GM23338 (cell line): ENCODE results near the gene TOM1L2. TPM values are rescaled to one million over a fixed set of nuclear protein-coding genes. Genes with fewer than 3 reads are reported as not detected.

Experiments used
- ATAC-seq: fragments of 200-7000 bp; cut with Tn5 transposase; 3 replicates; pipeline ENCODE4 v1.9.1; 2020
- DNase-seq: peaks from one replicate; pipeline ENCODE4 v3.0.0-alpha.2; 2015; ENCODE audit warnings: low spot score
- H2AFZ ChIP-seq: fragments of 200-600 bp; sonication (generic); 2 replicates; pipeline ENCODE4 v1.8.0; 2016; ENCODE audit warnings: antibody characterized with exemption, mild to moderate bottlenecking, moderate library complexity
- H3F3A ChIP-seq: fragments of 200-600 bp; sonication (generic); replicated peaks from 2 replicates; pipeline ENCODE4 v1.8.0; 2017; ENCODE audit warnings: antibody characterized with exemption, mixed run types, low read depth
- H3K27ac ChIP-seq: fragments of 200-600 bp; sonication (generic); 2 replicates; pipeline ENCODE4 v1.6.1; 2016; ENCODE audit warnings: low read depth
- H3K27me3 ChIP-seq: fragments of 200-600 bp; sonication (generic); 2 replicates; pipeline ENCODE4 v1.8.0; 2016; ENCODE audit warnings: mild to moderate bottlenecking, mixed run types, moderate library complexity; ENCODE audit not compliant: insufficient read depth
- H3K36me3 ChIP-seq: fragments of 200-600 bp; sonication (generic); 2 replicates; pipeline ENCODE4 v1.8.0; 2016; ENCODE audit warnings: mild to moderate bottlenecking; ENCODE audit not compliant: insufficient read depth
- H3K4me1 ChIP-seq: fragments of 200-600 bp; sonication (generic); 2 replicates; pipeline ENCODE4 v1.8.0; 2016; ENCODE audit warnings: mild to moderate bottlenecking, moderate library complexity; ENCODE audit not compliant: insufficient read depth
- H3K4me2 ChIP-seq: fragments of 200-600 bp; sonication (generic); 2 replicates; pipeline ENCODE4 v1.7.1; 2017; ENCODE audit warnings: mixed run types
- H3K4me3 ChIP-seq: fragments of 200-600 bp; sonication (generic); 2 replicates; pipeline ENCODE4 v1.6.1; 2016; ENCODE audit warnings: mixed run types
- H3K79me2 ChIP-seq: fragments of 200-600 bp; sonication (generic); replicated peaks from 2 replicates; pipeline ENCODE4 v1.8.0; 2017; ENCODE audit warnings: mild to moderate bottlenecking; ENCODE audit not compliant: insufficient read depth
- H3K9me2 ChIP-seq: fragments of 200-600 bp; sonication (generic); 2 replicates; pipeline ENCODE4 v1.8.0; 2017; ENCODE audit not compliant: insufficient read depth
- H4K20me1 ChIP-seq: fragments of 200-600 bp; sonication (generic); replicated peaks from 2 replicates; pipeline ENCODE4 v1.8.0; 2017; ENCODE audit warnings: mild to moderate bottlenecking; ENCODE audit not compliant: insufficient read depth
- H3K27ac Mint-ChIP-seq: 2 replicates; pipeline ENCODE4 v1.8.0; 2020; ENCODE audit warnings: inconsistent platforms, mild to moderate bottlenecking, moderate library complexity, mixed read lengths
- H3K27me3 Mint-ChIP-seq: 3 replicates; pipeline ENCODE4 v1.8.0; 2022; ENCODE audit warnings: low read depth, mild to moderate bottlenecking, moderate library complexity, mixed read lengths, inconsistent platforms; ENCODE audit not compliant: insufficient read depth, poor library complexity
- H3K36me3 Mint-ChIP-seq: 3 replicates; pipeline ENCODE4 v1.8.0; 2021; ENCODE audit warnings: low read depth, mild to moderate bottlenecking, inconsistent platforms, moderate library complexity, mixed read lengths
- H3K4me1 Mint-ChIP-seq: 3 replicates; pipeline ENCODE4 v1.8.0; 2020; ENCODE audit warnings: mild to moderate bottlenecking, inconsistent platforms, mixed read lengths
- H3K4me3 Mint-ChIP-seq: 3 replicates; pipeline ENCODE4 v1.8.0; 2021; ENCODE audit warnings: moderate library complexity, mild to moderate bottlenecking, inconsistent platforms, mixed read lengths
- H3K9me3 Mint-ChIP-seq: 3 replicates; pipeline ENCODE4 v1.8.0; 2020; ENCODE audit warnings: moderate library complexity, mild to moderate bottlenecking, inconsistent platforms, mixed read lengths
- CREB1 ChIP-seq: fragments of 250-450 bp; sonication (Bioruptor Pico); IDR thresholded peaks from 2 replicates; pipeline ENCODE4 v1.5.0; 2020; ENCODE audit warnings: low read depth, mild to moderate bottlenecking, moderate library complexity
- EZH2 ChIP-seq: fragments of 200-600 bp; sonication (generic); IDR thresholded peaks from one replicate; pipeline ENCODE4 v1.8.0; 2017; ENCODE audit warnings: antibody characterized with exemption, mild to moderate bottlenecking, low read depth; ENCODE audit not compliant: unreplicated experiment
- EZH2phosphoT487 ChIP-seq: fragments of 200-600 bp; sonication (generic); IDR thresholded peaks from one replicate; pipeline ENCODE4 v1.8.1; 2018; ENCODE audit warnings: antibody characterized with exemption; ENCODE audit not compliant: unreplicated experiment
- POLR2AphosphoS5 ChIP-seq: IDR thresholded peaks from 2 replicates; pipeline ENCODE4 v1.6.1; 2016; ENCODE audit warnings: antibody characterized with exemption, low read depth
- STAT1 ChIP-seq: IDR thresholded peaks from one replicate; pipeline ENCODE4 v1.6.1; 2016; ENCODE audit warnings: antibody characterized with exemption; ENCODE audit not compliant: unreplicated experiment
- ZNF114 ChIP-seq: fragments of 250-450 bp; sonication (Bioruptor Pico); IDR thresholded peaks from 2 replicates; pipeline ENCODE4 v1.5.0; 2020; ENCODE audit warnings: mild to moderate bottlenecking, moderate library complexity
- ZNF462 ChIP-seq: fragments of 250-450 bp; sonication (Bioruptor Pico); IDR thresholded peaks from 2 replicates; pipeline ENCODE4 v1.5.0; 2020; ENCODE audit warnings: mild to moderate bottlenecking, moderate library complexity
- polyA plus RNA-seq: library from polyadenylated mRNA; unstranded; fragments of >200 nt; fragmentation: Nextera tagmentation; extraction: Ambion mirVana; gene quantifications from 2 replicates; pipeline ENCODE4 v1.2.1, GENCODE V29; 2016
- total RNA-seq: library from RNA; depleted of rRNA; stranded (reverse); fragments of >200 nt; shearing (Covaris generic); gene quantifications from 2 replicates; pipeline ENCODE4 v1.2.3, GENCODE V29; 2014
- TF ChIP-seq, protein P1 (sequence below): IDR thresholded peaks from one replicate; pipeline ENCODE4 v1.6.1; 2018; ENCODE audit warnings: antibody characterized with exemption; ENCODE audit not compliant: unreplicated experiment

Gene TOM1L2
- total and polyA plus RNA-seq, 2 experiments from 2014 or later, result 3.3 TPM

GRCh38 chr17:17806611-17807274 is 165.5 kb downstream of the TOM1L2 start:
- Histone ChIP-seq H3K4me3 (no peak overlapping the region), H2AFZ (no peak overlapping the region), H4K20me1 (peaks cover 1% of the 10 kb centered on the region; the same call in 1 of the 2 replicates), H3K4me1 (peaks cover 15% of the 10 kb centered on the region), H3K9me2 (no peaks in the 10 kb centered on the region), H3F3A (0 out of 2 replicates have a peak, but pooled peaks cover 5% of the 10 kb centered on the region), H3K79me2 (no peaks in the 10 kb centered on the region), H3K27me3 (peaks cover 29% of the 10 kb centered on the region), H3K27ac (no peak overlapping the region), H3K4me2 (no peak overlapping the region), H3K36me3 (no peaks in the 10 kb centered on the region)
- TF ChIP-seq ZNF462 (CRISPR knock-in tag), result no peak
- TF ChIP-seq EZH2phosphoT487, result no peak
- no peak for TF ChIP-seq ZNF114 (CRISPR knock-in tag)
- TF ChIP-seq STAT1, result no peak
- TF ChIP-seq POLR2AphosphoS5, result no peak
- TF ChIP-seq EZH2, result no peak
- no peak for TF ChIP-seq CREB1
- TF ChIP-seq, protein P1, sequence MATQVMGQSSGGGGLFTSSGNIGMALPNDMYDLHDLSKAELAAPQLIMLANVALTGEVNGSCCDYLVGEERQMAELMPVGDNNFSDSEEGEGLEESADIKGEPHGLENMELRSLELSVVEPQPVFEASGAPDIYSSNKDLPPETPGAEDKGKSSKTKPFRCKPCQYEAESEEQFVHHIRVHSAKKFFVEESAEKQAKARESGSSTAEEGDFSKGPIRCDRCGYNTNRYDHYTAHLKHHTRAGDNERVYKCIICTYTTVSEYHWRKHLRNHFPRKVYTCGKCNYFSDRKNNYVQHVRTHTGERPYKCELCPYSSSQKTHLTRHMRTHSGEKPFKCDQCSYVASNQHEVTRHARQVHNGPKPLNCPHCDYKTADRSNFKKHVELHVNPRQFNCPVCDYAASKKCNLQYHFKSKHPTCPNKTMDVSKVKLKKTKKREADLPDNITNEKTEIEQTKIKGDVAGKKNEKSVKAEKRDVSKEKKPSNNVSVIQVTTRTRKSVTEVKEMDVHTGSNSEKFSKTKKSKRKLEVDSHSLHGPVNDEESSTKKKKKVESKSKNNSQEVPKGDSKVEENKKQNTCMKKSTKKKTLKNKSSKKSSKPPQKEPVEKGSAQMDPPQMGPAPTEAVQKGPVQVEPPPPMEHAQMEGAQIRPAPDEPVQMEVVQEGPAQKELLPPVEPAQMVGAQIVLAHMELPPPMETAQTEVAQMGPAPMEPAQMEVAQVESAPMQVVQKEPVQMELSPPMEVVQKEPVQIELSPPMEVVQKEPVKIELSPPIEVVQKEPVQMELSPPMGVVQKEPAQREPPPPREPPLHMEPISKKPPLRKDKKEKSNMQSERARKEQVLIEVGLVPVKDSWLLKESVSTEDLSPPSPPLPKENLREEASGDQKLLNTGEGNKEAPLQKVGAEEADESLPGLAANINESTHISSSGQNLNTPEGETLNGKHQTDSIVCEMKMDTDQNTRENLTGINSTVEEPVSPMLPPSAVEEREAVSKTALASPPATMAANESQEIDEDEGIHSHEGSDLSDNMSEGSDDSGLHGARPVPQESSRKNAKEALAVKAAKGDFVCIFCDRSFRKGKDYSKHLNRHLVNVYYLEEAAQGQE, result no peak
- Mint-ChIP-seq H3K36me3 (0 out of 3 replicates have a peak, but pooled peaks cover 3% of the 10 kb centered on the region), H3K4me3 (no peak overlapping the region), H3K27ac (no peak overlapping the region), H3K27me3 (peaks cover 31% of the 10 kb centered on the region), H3K4me1 (peaks cover 14% of the 10 kb centered on the region), H3K9me3 (no peaks in the 10 kb centered on the region; the same call in 2 of the 3 replicates)
- DNase-seq (no peak), ATAC-seq (no peak)
